Measurements from ENCODE around the gene OSM. TPM values are rescaled to one million over a fixed set of nuclear protein-coding genes. Genes with fewer than 3 reads are reported as not detected.

Gene OSM
- polyA plus RNA-seq, 1 of the 3 experiments (the other 2 are of a cell fraction) = not detected

GRCh38 chr22:30245985-30246813 is 20.5 kb downstream of the OSM start, which contains the start of gene LIF (continued):
- TF ChIP-seq USF2 (IDR thresholded peaks at IDR 0.05; ENCODE audit: borderline replicate concordance, low read depth, low read length) (no peak), CTCF (IDR thresholded peaks at IDR 0.05) (peak; percentile 40), FOSL2 (IDR thresholded peaks at IDR 0.05; ENCODE audit: borderline replicate concordance, low read depth) (no peak), RXRA (IDR thresholded peaks at IDR 0.05; ENCODE audit: borderline replicate concordance, low read depth) (no peak), GATA2 (CRISPR knock-in tag; IDR thresholded peaks at IDR 0.05) (no peak), JUND (IDR thresholded peaks at IDR 0.05) (no peak), NRF1 (IDR thresholded peaks at IDR 0.05; ENCODE audit: low read depth, low read length) (no peak), TAF1 (IDR thresholded peaks at IDR 0.05; ENCODE audit: borderline replicate concordance, low read depth, low read length) (no peak), EZH2phosphoT487 (IDR thresholded peaks at IDR 0.05; ENCODE audit: borderline replicate concordance, low read depth) (no peak), GABPA (IDR thresholded peaks at IDR 0.05; ENCODE audit: low read depth) (no peak)

- H3K27me3 ChIP-seq (ENCODE audit: insufficient read depth) = no peaks in the 10 kb centered on the region
- no peak for DNase-seq
- peaks cover 15% of the 10 kb centered on the region; the same call in 1 of the 2 replicates for H3K79me2 ChIP-seq (ENCODE audit: insufficient read depth)
- TF ChIP-seq EP300 (IDR thresholded peaks at IDR 0.05; ENCODE audit: borderline replicate concordance in 1 of 2, low read depth in 1 of 2, low read length in 1 of 2) (no peak), REST (IDR thresholded peaks at IDR 0.05; ENCODE audit: low read depth, low read length) (peak; percentile 19; the same call in 1 of the 2 replicates)
- H4K20me1 ChIP-seq (ENCODE audit: insufficient read depth) = no peaks in the 10 kb centered on the region
- H3K27ac ChIP-seq (ENCODE audit: low read depth in 2 of 2, low read length in 1 of 2) = no peak overlapping the region
- H3K9me3 ChIP-seq = no peaks in the 10 kb centered on the region
- peak overlapping the region; percentile 87 for H3K9ac ChIP-seq
- CTCF ChIA-PET = interaction anchor here (1.0 to 2.3 kb wide), 4 partner anchors 10 to 137 kb away, joined by 3 to 10 read pairs (median 8); no protein-coding TSS in a partner anchor
- H3F3A ChIP-seq (replicated peaks; ENCODE audit: insufficient read depth) = peaks cover 6% of the 10 kb centered on the region
- H3K36me3 ChIP-seq (replicated peaks in 1 of 2; ENCODE audit: control insufficient read depth in 1 of 2, insufficient read depth in 2 of 2, low read length in 1 of 2) = peaks cover 0 to 4% of the 10 kb centered on the region in 2 experiments
- H3K4me3 ChIP-seq (ENCODE audit: low read depth in 2 of 2, low read length in 1 of 2) = peak overlapping the region; percentile 58 to 74; a peak in 3 of 4 replicates
- H3K9me2 ChIP-seq = no peaks in the 10 kb centered on the region
- H2AFZ ChIP-seq (ENCODE audit: low read depth) = peak overlapping the region; percentile 98; the same call in 1 of the 2 replicates
- POLR2A ChIA-PET = no interaction called here
- H3K4me2 ChIP-seq = peak overlapping the region; percentile 96
- H3K4me1 ChIP-seq (ENCODE audit: control insufficient read depth in 1 of 2, insufficient read depth in 2 of 2, low read depth in 1 of 2, low read length in 1 of 2) = peaks cover 7 to 15% of the 10 kb centered on the region in 2 experiments; a peak in 3 of 4 replicates
- 64% methylated on average over 11 of the region's 15 CpGs for WGBS (ENCODE audit: low lambda C conversion rate)
Measured at GRCh38 chr22:30245181-30245984, 21.3 kb downstream of the OSM start.

All from SK-N-SH (cell line).